RWPE2 (cell line): Measurements from ENCODE around the gene CCND2.
"Not testable (repeated sequence)": the region's sequence is repeated elsewhere in the genome, so short reads cannot be mapped to it uniquely, and the experiment has no call there.

ENCODE experiments used
- ATAC-seq: fragments of 200-7000 bp; cut with Tn5 transposase; 3 replicates; pipeline ENCODE4 v1.9.1; 2021; ENCODE audit warnings: low read depth
- DNase-seq: peaks from one replicate; pipeline ENCODE4 v3.0.0-alpha.2; 2020; ENCODE audit warnings: low spot score
- H3K27ac ChIP-seq: fragments of 450-650 bp; 2 replicates; pipeline ENCODE4 v1.5.1; 2017; ENCODE audit warnings: mild to moderate bottlenecking; ENCODE audit not compliant: poor library complexity, severe bottlenecking
- H3K27me3 ChIP-seq: fragments of 250-450 bp; sonication (Bioruptor Pico); 2 replicates; pipeline ENCODE4 v1.5.1; 2021; ENCODE audit warnings: mild to moderate bottlenecking, moderate library complexity; ENCODE audit not compliant: insufficient read depth, poor library complexity, severe bottlenecking
- H3K36me3 ChIP-seq: fragments of 250-450 bp; sonication (Bioruptor Pico); 2 replicates; pipeline ENCODE4 v1.5.1; 2020; ENCODE audit warnings: low read depth, mild to moderate bottlenecking, moderate library complexity
- H3K4me1 ChIP-seq: fragments of 250-450 bp; sonication (Bioruptor Pico); 2 replicates; pipeline ENCODE4 v1.5.1; 2021; ENCODE audit warnings: mild to moderate bottlenecking, moderate library complexity; ENCODE audit not compliant: insufficient read depth, poor library complexity, severe bottlenecking
- H3K4me3 ChIP-seq: fragments of 250-450 bp; sonication (Bioruptor Pico); 2 replicates; pipeline ENCODE4 v1.5.1; 2021; ENCODE audit warnings: mild to moderate bottlenecking, moderate library complexity; ENCODE audit not compliant: severe bottlenecking
- H3K9me3 ChIP-seq: fragments of 250-450 bp; sonication (Bioruptor Pico); 2 replicates; pipeline ENCODE4 v1.5.1; 2021; ENCODE audit warnings: mild to moderate bottlenecking, moderate library complexity; ENCODE audit not compliant: severe bottlenecking
- CTCF ChIP-seq: fragments of 450-650 bp; IDR thresholded peaks from one replicate; pipeline ENCODE4 v1.5.1; 2017; ENCODE audit warnings: mild to moderate bottlenecking, moderate library complexity; ENCODE audit not compliant: poor library complexity, severe bottlenecking

Gene CCND2

GRCh38 chr12:4241592-4241991, 32.0 kb upstream of the CCND2 start:
- H3K4me3 ChIP-seq: no peak overlapping the region
- H3K4me1 ChIP-seq: no peaks in the 10 kb centered on the region
- H3K36me3 ChIP-seq: no peaks in the 10 kb centered on the region
- H3K27me3 ChIP-seq: no peaks in the 10 kb centered on the region
- no peak for TF ChIP-seq CTCF
- DNase-seq (no peak), ATAC-seq (no peak)
- H3K27ac ChIP-seq: no peak overlapping the region
- H3K9me3 ChIP-seq: peaks cover 2% of the 10 kb centered on the region

GRCh38 chr12:4242595-4242994, 31.0 kb upstream of the CCND2 start:
- no peak overlapping the region for H3K27ac ChIP-seq
- H3K9me3 ChIP-seq: peaks cover 2% of the 10 kb centered on the region
- no peak for TF ChIP-seq CTCF
- H3K27me3 ChIP-seq: no peaks in the 10 kb centered on the region
- H3K4me1 ChIP-seq: no peaks in the 10 kb centered on the region
- DNase-seq (no peak), ATAC-seq (no peak)
- H3K4me3 ChIP-seq: no peak overlapping the region
- H3K36me3 ChIP-seq: no peaks in the 10 kb centered on the region

GRCh38 chr12:4243091-4243490, 30.5 kb upstream of the CCND2 start:
- H3K36me3 ChIP-seq: no peaks in the 10 kb centered on the region
- no peaks in the 10 kb centered on the region for H3K27me3 ChIP-seq

GRCh38 chr12:4243491-4244100, 30.0 kb upstream of the CCND2 start:
- not testable (repeated sequence) for ATAC-seq, DNase-seq, H3K27ac ChIP-seq, H3K9me3 ChIP-seq, H3K36me3 ChIP-seq, H3K27me3 ChIP-seq, H3K4me3 ChIP-seq, H3K4me1 ChIP-seq

More at GRCh38 chr12:4243091-4243490, 30.5 kb upstream of the CCND2 start:
- H3K4me3 ChIP-seq: no peak overlapping the region
- no peak for TF ChIP-seq CTCF
- H3K4me1 ChIP-seq: no peaks in the 10 kb centered on the region
- peaks cover 2% of the 10 kb centered on the region for H3K9me3 ChIP-seq
- no peak for ATAC-seq
- DNase-seq: no peak
- no peak overlapping the region for H3K27ac ChIP-seq

- H3K9me3 ChIP-seq: no peaks in the 10 kb centered on the region
- no peak for TF ChIP-seq CTCF
- H3K4me3 ChIP-seq: no peak overlapping the region
- no peak overlapping the region for H3K27ac ChIP-seq
- DNase-seq (no peak), ATAC-seq (no peak)
- H3K4me1 ChIP-seq: no peaks in the 10 kb centered on the region
- H3K27me3 ChIP-seq: no peaks in the 10 kb centered on the region
- H3K36me3 ChIP-seq: no peaks in the 10 kb centered on the region
Measured at GRCh38 chr12:4244868-4245267, 28.7 kb upstream of the CCND2 start.
